Spleen (tissue), 11 donors: Measurements from ENCODE around the gene NR5A1. TPM values are rescaled to one million over a fixed set of nuclear protein-coding genes. Genes with fewer than 3 reads are reported as not detected.

ENCODE experiments used
- DNase-seq: peaks from one replicate; pipeline ENCODE4 v3.0.0-alpha.2; 2020
- H3K27ac ChIP-seq, 8 donors: fragments of 200-600 bp; sonication (generic) in 7 of 8; 1 replicate in 4 of 8; 2 replicates in 4 of 8; pipeline versions ENCODE4 v1.5.0 to v1.8.0; 2016 to 2021; ENCODE audit warnings: inconsistent platforms in 4 of 8, mild to moderate bottlenecking in 4 of 8, moderate library complexity in 1 of 8
- H3K27me3 ChIP-seq, 7 donors: fragments of 200-600 bp; sonication (generic) in 6 of 7; replicated peaks in 1 of 7; 1 replicate in 4 of 7; 2 replicates in 3 of 7; pipeline versions ENCODE4 v1.5.0 to v1.8.0; 2016 to 2021; ENCODE audit warnings: inconsistent platforms in 3 of 7, mild to moderate bottlenecking in 1 of 7
- H3K36me3 ChIP-seq, 6 donors: fragments of 200-600 bp; sonication (generic) in 5 of 6; 1 replicate in 4 of 6; 2 replicates in 2 of 6; pipeline versions ENCODE4 v1.5.0 to v1.8.0; 2016 to 2021; ENCODE audit warnings: inconsistent platforms in 2 of 6
- H3K4me1 ChIP-seq, 6 donors: fragments of 200-600 bp; sonication (generic) in 5 of 6; 1 replicate in 3 of 6; 2 replicates in 3 of 6; pipeline versions ENCODE4 v1.5.0 to v1.8.0; 2016 to 2021; ENCODE audit warnings: inconsistent platforms in 3 of 6
- H3K4me3 ChIP-seq, 8 donors: fragments of 200-600 bp; sonication (generic) in 7 of 8; 1 replicate in 4 of 8; 2 replicates in 4 of 8; pipeline versions ENCODE4 v1.5.0 to v1.8.0; 2016 to 2021; ENCODE audit warnings: inconsistent platforms in 4 of 8, mild to moderate bottlenecking in 4 of 8, moderate library complexity in 2 of 8
- H3K9me3 ChIP-seq, 8 donors: fragments of 200-600 bp; sonication (generic) in 7 of 8; 1 replicate in 4 of 8; 2 replicates in 4 of 8; pipeline versions ENCODE4 v1.5.0 to v1.8.0; 2016 to 2021; ENCODE audit warnings: inconsistent platforms in 4 of 8
- POLR2A ChIP-seq, 3 donors: fragments of 450-650 bp; IDR thresholded peaks; one replicate each; pipeline ENCODE4 v1.5.1; 2017; ENCODE audit warnings: antibody characterized with exemption in 3 of 3, mild to moderate bottlenecking in 1 of 3
- POLR2AphosphoS5 ChIP-seq, 3 donors: sonication (generic); formaldehyde crosslinking; IDR thresholded peaks; one replicate each; pipeline ENCODE4 v1.5.1; 2017; ENCODE audit warnings: antibody characterized with exemption in 3 of 3
- WGBS, 5 donors: extraction: QIAGEN DNeasy Blood & Tissue Kit in 3 of 5; methylation state at CpG; one replicate each; pipeline versions ENCODE4 v1.1.5 to v1.1.7; 2013 to 2018; 5-methylcytosine and 5-hydroxymethylcytosine counted together
- intact Hi-C: fragments of 100-400 bp; cut with DNase I; formaldehyde crosslinking; loops from one replicate; pipeline ENCODE4 v1.15.0; 2023; ENCODE audit warnings: low total_unique reads
- polyA plus RNA-seq, 3 donors: library from polyadenylated mRNA; stranded (reverse); fragments of 200-250 nt; gene quantifications; one replicate each; pipeline ENCODE4 v1.2.1, GENCODE V29; 2013
- total RNA-seq, 7 donors: library from RNA; depleted of rRNA in 3 of 7; stranded (reverse); fragments of >200 nt in 3 of 7; fragmentation: NEBNext Ultra II Directional in 4 of 7; extraction: Animal tissue kit (Norgen Biotek cat#: 25700) in 4 of 7; gene quantifications; one replicate each; pipeline versions ENCODE4 v1.1.0 to v1.2.1, GENCODE V29; 2016 to 2021
- TF ChIP-seq, protein P1 (sequence below), 11 experiments: fragments of 200-600 bp in 7 of 11; fragments of 450-650 bp in 4 of 11; sonication (generic) in 4 of 11; IDR thresholded peaks in 8 of 11; conservative IDR thresholded peaks in 3 of 11; 1 replicate in 7 of 11; 2 replicates in 4 of 11; pipeline versions ENCODE4 v1.4.0 to v1.8.0; 2016 to 2021; ENCODE audit warnings: antibody characterized with exemption in 11 of 11, inconsistent platforms in 4 of 11, mild to moderate bottlenecking in 1 of 11
- donor health status: healthy with polysubstance abuse.
- donor health status: DM: no; HTN: no; CAD: no; lungs with moderate emphysema.
- donor health status: DM: no; HTN: no; CAD: no.
- donor health status: Bipolar disorder and iron deficiency.
- donor health status: healthy.
- donor health status: DM: no; HTN: no; CAD: no.
- donor health status: DM: yes; HTN: yes; CAD: no.

NR5A1 gene
- total and polyA plus RNA-seq, 10 donors = 46.5 to 378 (median 193) TPM

- TF ChIP-seq POLR2AphosphoS5 (IDR thresholded peaks at IDR 0.05) = no peak
- TF ChIP-seq POLR2A (IDR thresholded peaks at IDR 0.05) = no peak
- TF ChIP-seq, protein P1, sequence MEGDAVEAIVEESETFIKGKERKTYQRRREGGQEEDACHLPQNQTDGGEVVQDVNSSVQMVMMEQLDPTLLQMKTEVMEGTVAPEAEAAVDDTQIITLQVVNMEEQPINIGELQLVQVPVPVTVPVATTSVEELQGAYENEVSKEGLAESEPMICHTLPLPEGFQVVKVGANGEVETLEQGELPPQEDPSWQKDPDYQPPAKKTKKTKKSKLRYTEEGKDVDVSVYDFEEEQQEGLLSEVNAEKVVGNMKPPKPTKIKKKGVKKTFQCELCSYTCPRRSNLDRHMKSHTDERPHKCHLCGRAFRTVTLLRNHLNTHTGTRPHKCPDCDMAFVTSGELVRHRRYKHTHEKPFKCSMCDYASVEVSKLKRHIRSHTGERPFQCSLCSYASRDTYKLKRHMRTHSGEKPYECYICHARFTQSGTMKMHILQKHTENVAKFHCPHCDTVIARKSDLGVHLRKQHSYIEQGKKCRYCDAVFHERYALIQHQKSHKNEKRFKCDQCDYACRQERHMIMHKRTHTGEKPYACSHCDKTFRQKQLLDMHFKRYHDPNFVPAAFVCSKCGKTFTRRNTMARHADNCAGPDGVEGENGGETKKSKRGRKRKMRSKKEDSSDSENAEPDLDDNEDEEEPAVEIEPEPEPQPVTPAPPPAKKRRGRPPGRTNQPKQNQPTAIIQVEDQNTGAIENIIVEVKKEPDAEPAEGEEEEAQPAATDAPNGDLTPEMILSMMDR (IDR thresholded peaks at IDR 0.05 in 8 of 11, conservative IDR thresholded peaks at IDR 0.05 in 3 of 11) = no peak
- Histone ChIP-seq H3K36me3 (peaks cover 0 to 10% (median 0%) of the 10 kb centered on the region in 6 donors), H3K27ac (peak overlapping the region in 6 of 8 donors; percentile 63 to 87 (median 80)), H3K4me3 (peak overlapping the region; percentile 3 to 76 (median 46)), H3K9me3 (no peaks in the 10 kb centered on the region), H3K27me3 (peaks cover 0 to 68% (median 33%) of the 10 kb centered on the region in 7 donors), H3K4me1 (peaks cover 0 to 46% (median 18%) of the 10 kb centered on the region in 6 donors)
- DNase-seq = no peak
- intact Hi-C loops = no loop called here
- WGBS, 5 donors = 66 to 92% (median 78%) methylated on average over 18 to 19 of the region's 19 CpGs
Observed at GRCh38 chr9:124505901-124506346, 1.3 kb downstream of the NR5A1 start.

DNA sequence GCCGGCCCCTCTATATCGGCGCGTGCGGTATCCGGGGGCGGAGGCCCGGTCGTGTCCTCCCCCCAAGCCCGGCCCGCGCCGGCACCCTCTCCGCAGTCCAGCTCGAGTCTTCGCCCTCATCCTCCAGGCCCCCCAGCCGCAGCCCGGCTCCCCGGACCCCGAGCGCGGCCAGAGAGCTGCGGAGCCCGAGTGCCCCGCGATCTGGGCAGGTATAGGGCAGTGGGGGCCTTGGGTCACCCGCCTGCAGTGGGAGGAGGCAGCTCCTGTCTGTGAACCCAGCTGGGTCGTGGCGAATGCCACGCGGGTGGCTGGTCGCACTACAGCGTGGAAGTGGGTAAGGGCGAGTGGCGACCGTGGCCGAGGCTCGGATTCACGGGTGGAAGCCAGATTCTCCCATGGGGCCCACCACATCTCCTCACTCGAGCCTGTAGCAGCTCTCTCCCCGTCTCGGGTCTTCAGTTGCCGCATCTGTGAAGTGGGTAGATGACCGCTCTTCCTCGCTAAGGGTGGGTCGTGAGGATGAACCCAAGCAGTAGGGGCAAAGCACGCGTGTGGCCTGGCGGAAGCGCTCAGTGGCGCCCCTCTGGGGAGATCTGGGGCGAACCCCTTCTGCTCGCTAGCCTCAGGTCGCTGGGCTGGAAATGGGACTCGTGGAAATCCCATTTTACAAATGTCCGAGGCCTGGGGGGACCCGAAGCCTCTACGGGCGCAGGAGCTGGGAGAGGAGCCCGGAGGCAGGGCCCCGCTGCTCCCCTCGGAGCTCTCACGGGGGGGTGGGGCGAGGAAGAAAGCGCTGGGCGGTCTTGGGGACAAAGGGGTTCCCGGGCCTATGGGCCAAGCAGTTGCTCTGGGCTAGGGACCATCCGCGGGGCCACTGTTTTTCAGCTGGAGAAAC, 1.9 kb downstream of the NR5A1 start:
- peaks cover 0 to 75% (median 33%) of the 10 kb centered on the region in 7 donors for H3K27me3 ChIP-seq
- peaks cover 0 to 13% (median 0%) of the 10 kb centered on the region in 6 donors for H3K36me3 ChIP-seq
- TF ChIP-seq POLR2A (IDR thresholded peaks at IDR 0.05) (no peak), POLR2AphosphoS5 (IDR thresholded peaks at IDR 0.05) (peak in 1 of 3 donors; percentile 57)
- TF ChIP-seq, protein P1 (IDR thresholded peaks at IDR 0.05 in 8 of 11, conservative IDR thresholded peaks at IDR 0.05 in 3 of 11) = peak in 4 of 11 experiments; percentile 23 to 32 (median 25)
- intact Hi-C loops = no loop called here
- H3K4me1 ChIP-seq = peaks cover 0 to 50% (median 17%) of the 10 kb centered on the region in 6 donors
- 41 to 65% (median 54%) methylated on average over 37 to 69 of the region's 69 CpGs for WGBS, 5 donors
- H3K4me3 ChIP-seq = peak overlapping the region; percentile 3 to 76 (median 46)
- no peaks in the 10 kb centered on the region for H3K9me3 ChIP-seq
- peak overlapping the region in 7 of 8 donors; percentile 36 to 87 (median 80) for H3K27ac ChIP-seq
- DNase-seq = peak; percentile 72

GRCh38 chr9:124504530-124505005, 2.6 kb downstream of the NR5A1 start:
- 0 to 1% (median 0%) methylated on average over 6 to 81 of the region's 81 CpGs; no CpG with 5 or more reads in 1 of the 5 donors for WGBS, 5 donors
- intact Hi-C loops = no loop called here

More at GRCh38 chr9:124504530-124505005, 2.6 kb downstream of the NR5A1 start:
- Histone ChIP-seq H3K4me1 (peaks cover 0 to 57% (median 19%) of the 10 kb centered on the region in 6 donors), H3K4me3 (peak overlapping the region; percentile 23 to 76 (median 46)), H3K27ac (peak overlapping the region; percentile 41 to 89 (median 80)), H3K36me3 (peaks cover 0 to 18% (median 0%) of the 10 kb centered on the region in 6 donors), H3K9me3 (no peaks in the 10 kb centered on the region), H3K27me3 (peaks cover 0 to 82% (median 33%) of the 10 kb centered on the region in 7 donors)
- no peak for TF ChIP-seq POLR2A (IDR thresholded peaks at IDR 0.05)
- TF ChIP-seq POLR2AphosphoS5 (IDR thresholded peaks at IDR 0.05) = no peak
- TF ChIP-seq, protein P1 (IDR thresholded peaks at IDR 0.05 in 8 of 11, conservative IDR thresholded peaks at IDR 0.05 in 3 of 11) = no peak
- DNase-seq = no peak
